Esophagus squamous epithelium (tissue), 5 donors: ENCODE data around the gene LRBA. TPM values are rescaled to one million over a fixed set of nuclear protein-coding genes. Genes with fewer than 3 reads are reported as not detected.

Source experiments
- DNase-seq: peaks from one replicate; lab custom pipeline; 2025; lab: John Stamatoyannopoulos, UW
- H3K27ac ChIP-seq, 4 donors: fragments of 200-600 bp; sonication (generic); one replicate each; pipeline ENCODE4 v1.5.1; 2016 to 2019; ENCODE audit warnings: mild to moderate bottlenecking in 1 of 4
- H3K27me3 ChIP-seq, 4 donors: fragments of 200-600 bp; sonication (generic); 1 replicate in 3 of 4; 2 replicates in 1 of 4; pipeline versions ENCODE4 v1.5.1 to v1.6.0; 2017 to 2021; ENCODE audit warnings: antibody characterized with exemption in 1 of 4
- H3K36me3 ChIP-seq, 3 donors: fragments of 200-600 bp; sonication (generic); one replicate each; pipeline ENCODE4 v1.5.1; 2016 to 2019
- H3K4me1 ChIP-seq, 3 donors: fragments of 200-600 bp; sonication (generic); one replicate each; pipeline ENCODE4 v1.5.1; 2017 to 2019
- H3K4me3 ChIP-seq, 4 donors: fragments of 200-600 bp; sonication (generic); 1 replicate in 3 of 4; 2 replicates in 1 of 4; pipeline ENCODE4 v1.5.1; 2016 to 2019; ENCODE audit warnings: mild to moderate bottlenecking in 2 of 4, moderate library complexity in 1 of 4
- H3K9me3 ChIP-seq, 3 donors: fragments of 200-600 bp; sonication (generic); one replicate each; pipeline ENCODE4 v1.5.1; 2016 to 2019
- POLR2A ChIP-seq, 4 donors: fragments of 450-650 bp; IDR thresholded peaks; one replicate each; pipeline ENCODE4 v1.6.1; 2017; ENCODE audit warnings: antibody characterized with exemption in 4 of 4, mild to moderate bottlenecking in 4 of 4, moderate library complexity in 3 of 4
- WGBS, 2 donors: methylation state at CpG; one replicate each; pipeline ENCODE4 v1.1.5; 2018; 5-methylcytosine and 5-hydroxymethylcytosine counted together
- intact Hi-C: fragments of 100-400 bp; cut with DNase I; formaldehyde crosslinking; loops from one replicate; pipeline ENCODE4 v1.15.0; 2022
- total RNA-seq, 4 donors: library from RNA; depleted of rRNA; stranded (reverse); fragments of >200 nt; gene quantifications; one replicate each; pipeline ENCODE4 v1.1.0, GENCODE V29; 2016
- TF ChIP-seq, protein P1 (sequence below), 6 experiments: fragments of 450-650 bp in 4 of 6; fragments of 200-600 bp in 2 of 6; sonication (generic) in 2 of 6; IDR thresholded peaks; one replicate each; pipeline ENCODE4 v1.5.1; 2016 to 2019; ENCODE audit warnings: antibody characterized with exemption in 6 of 6, mild to moderate bottlenecking in 4 of 6, moderate library complexity in 4 of 6
- donor health status: DM: yes; HTN: yes; CAD: no.

The LRBA gene
- total RNA-seq, 4 donors from 2014 or later, result 54.7 to 91.8 (median 66.2) TPM

DNA sequence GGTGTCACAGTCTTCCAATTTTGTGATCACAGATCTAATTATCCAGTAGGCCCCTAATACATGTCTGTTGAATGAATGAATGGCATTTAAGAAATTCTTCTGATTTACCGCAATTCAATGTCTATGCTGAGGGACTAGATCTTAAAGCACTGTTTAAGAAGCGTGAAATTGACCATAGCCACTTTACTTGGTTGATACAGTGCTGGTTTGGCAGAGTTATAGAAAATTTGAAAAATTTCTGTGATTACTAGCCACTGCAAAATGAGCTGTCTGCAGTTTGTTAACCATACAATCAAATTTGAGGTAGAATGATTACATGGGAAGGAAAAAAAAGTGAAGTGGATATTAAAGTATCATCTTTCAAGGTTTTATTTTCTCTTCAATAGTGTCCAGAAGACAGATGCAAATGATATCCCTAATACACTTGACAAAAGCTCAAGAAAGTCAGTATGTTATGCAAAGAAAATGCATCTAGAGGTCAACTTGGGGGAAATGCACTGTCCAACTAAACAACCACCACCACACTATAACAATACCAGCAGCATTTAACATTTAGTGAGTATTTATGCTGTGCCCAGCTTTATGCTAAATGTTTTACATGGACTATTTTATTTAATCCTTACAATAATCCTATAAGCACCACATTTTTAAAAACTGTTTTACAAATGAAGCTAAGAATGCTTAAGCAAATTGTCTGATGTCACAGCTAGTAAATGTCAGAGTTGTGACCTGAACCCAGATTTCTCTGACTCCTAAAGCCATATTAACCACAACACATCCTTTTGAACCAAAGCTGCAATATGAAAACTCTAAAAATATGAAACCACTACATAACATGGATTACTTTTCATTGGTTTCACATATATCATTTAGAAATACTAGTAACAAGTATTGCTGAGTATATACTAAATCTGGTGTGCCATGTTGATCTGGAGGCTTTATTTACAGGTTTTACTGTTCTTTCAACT, 651.1 kb downstream of the LRBA start:
- TF ChIP-seq, protein P1, sequence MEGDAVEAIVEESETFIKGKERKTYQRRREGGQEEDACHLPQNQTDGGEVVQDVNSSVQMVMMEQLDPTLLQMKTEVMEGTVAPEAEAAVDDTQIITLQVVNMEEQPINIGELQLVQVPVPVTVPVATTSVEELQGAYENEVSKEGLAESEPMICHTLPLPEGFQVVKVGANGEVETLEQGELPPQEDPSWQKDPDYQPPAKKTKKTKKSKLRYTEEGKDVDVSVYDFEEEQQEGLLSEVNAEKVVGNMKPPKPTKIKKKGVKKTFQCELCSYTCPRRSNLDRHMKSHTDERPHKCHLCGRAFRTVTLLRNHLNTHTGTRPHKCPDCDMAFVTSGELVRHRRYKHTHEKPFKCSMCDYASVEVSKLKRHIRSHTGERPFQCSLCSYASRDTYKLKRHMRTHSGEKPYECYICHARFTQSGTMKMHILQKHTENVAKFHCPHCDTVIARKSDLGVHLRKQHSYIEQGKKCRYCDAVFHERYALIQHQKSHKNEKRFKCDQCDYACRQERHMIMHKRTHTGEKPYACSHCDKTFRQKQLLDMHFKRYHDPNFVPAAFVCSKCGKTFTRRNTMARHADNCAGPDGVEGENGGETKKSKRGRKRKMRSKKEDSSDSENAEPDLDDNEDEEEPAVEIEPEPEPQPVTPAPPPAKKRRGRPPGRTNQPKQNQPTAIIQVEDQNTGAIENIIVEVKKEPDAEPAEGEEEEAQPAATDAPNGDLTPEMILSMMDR (IDR thresholded peaks at IDR 0.05), result no peak
- no peak for TF ChIP-seq POLR2A (IDR thresholded peaks at IDR 0.05)
- H3K4me1 ChIP-seq, result no peaks in the 10 kb centered on the region
- DNase-seq, result no peak
- intact Hi-C loops, result no loop called here
- H3K4me3 ChIP-seq, result no peak overlapping the region
- no peaks in the 10 kb centered on the region for H3K36me3 ChIP-seq
- no peaks in the 10 kb centered on the region for H3K27me3 ChIP-seq
- WGBS, 2 donors, result 46 to 68% methylated on average over 2 of the region's 2 CpGs
- H3K9me3 ChIP-seq, result no peaks in the 10 kb centered on the region
- no peak overlapping the region for H3K27ac ChIP-seq

DNA sequence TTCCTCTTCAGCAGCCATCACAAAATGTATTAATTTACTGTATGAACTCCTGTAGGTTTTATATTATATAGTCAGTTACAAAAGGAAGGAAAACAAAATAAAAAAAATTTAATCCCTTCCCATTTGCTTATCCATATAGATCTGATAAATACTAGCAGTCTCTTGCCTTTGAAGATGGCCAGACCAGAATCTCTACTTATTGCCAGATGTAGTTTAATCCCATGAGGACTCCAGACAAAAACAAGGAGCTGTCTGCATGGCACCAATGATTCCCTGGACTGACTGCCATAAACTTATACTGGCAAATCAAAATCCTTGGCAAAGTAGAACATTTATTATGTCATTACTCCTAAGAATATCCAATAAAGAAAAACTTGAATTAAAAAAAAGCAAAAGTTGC, 656.4 kb downstream of the LRBA start:
- intact Hi-C loops, result no loop called here
- H3K9me3 ChIP-seq, result no peaks in the 10 kb centered on the region
- H3K27ac ChIP-seq, result no peak overlapping the region
- no peaks in the 10 kb centered on the region for H3K4me1 ChIP-seq
- no peaks in the 10 kb centered on the region for H3K36me3 ChIP-seq
- H3K27me3 ChIP-seq, result no peaks in the 10 kb centered on the region
- H3K4me3 ChIP-seq, result no peak overlapping the region
- no peak for DNase-seq
- TF ChIP-seq, protein P1 (IDR thresholded peaks at IDR 0.05), result no peak
- TF ChIP-seq POLR2A (IDR thresholded peaks at IDR 0.05), result no peak

DNA sequence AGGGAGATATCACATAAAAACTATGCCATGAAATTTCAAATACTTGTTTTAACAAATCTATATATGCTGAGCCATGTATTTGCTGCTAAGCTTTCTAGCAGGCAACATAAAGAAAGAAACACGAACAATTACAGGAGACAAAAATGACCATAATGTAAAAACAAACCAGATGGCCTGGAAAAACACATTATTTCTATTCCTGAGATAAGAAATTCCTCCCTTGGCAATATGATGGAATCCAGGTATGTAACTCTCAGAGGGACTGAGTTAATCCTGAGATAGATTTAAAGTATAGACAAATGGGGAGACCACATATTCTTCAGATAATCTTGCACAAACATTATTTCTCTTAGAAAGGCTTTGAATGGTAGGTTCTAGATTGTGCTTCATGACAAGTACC, 657.3 kb downstream of the LRBA start:
- WGBS, 2 donors, result 88 to 96% methylated on average over 1 of the region's 1 CpG
- no peak for TF ChIP-seq POLR2A (IDR thresholded peaks at IDR 0.05)
- TF ChIP-seq, protein P1 (IDR thresholded peaks at IDR 0.05), result no peak

DNA sequence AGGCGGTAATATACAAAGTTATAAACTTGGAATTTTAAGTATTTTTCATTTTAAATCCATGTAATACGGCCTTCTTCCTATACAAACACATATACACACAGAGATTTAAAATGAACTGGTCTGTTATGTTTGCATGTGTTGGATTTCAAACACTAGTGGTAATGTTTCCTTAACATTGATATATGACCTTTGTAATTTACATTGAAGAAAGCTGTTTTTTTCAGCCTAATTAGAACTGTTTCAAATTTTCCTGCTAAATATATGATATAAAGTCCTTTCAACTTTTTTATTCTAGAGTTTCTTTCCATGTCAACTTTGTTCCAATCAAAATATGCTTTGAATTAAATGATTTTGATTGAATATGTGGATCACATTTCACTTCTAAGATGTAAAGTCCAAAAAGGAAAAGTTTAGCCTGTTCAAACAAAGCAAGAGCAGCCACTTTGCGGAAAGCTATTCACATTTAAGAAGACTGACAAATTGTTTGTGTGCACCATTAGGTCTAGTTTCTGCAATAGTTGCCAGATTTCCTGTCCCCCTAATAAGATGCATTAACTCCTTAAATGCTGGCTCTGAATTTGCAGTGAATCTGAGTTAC, 659.1 kb downstream of the LRBA start:
- Histone ChIP-seq H3K27ac (no peak overlapping the region), H3K4me1 (no peaks in the 10 kb centered on the region), H3K9me3 (no peaks in the 10 kb centered on the region), H3K4me3 (no peak overlapping the region), H3K27me3 (no peaks in the 10 kb centered on the region), H3K36me3 (no peaks in the 10 kb centered on the region)
- 87 to 97% methylated on average over 3 of the region's 3 CpGs for WGBS, 2 donors
- TF ChIP-seq, protein P1 (IDR thresholded peaks at IDR 0.05), result no peak
- TF ChIP-seq POLR2A (IDR thresholded peaks at IDR 0.05), result no peak
- DNase-seq, result no peak
- intact Hi-C loops, result no loop called here

More for the DNA sequence above, 657.3 kb downstream of the LRBA start:
- Histone ChIP-seq H3K4me3 (no peak overlapping the region), H3K27me3 (no peaks in the 10 kb centered on the region), H3K27ac (no peak overlapping the region), H3K9me3 (no peaks in the 10 kb centered on the region), H3K4me1 (no peaks in the 10 kb centered on the region), H3K36me3 (no peaks in the 10 kb centered on the region)
- no peak for DNase-seq
- intact Hi-C loops, result no loop called here

DNA sequence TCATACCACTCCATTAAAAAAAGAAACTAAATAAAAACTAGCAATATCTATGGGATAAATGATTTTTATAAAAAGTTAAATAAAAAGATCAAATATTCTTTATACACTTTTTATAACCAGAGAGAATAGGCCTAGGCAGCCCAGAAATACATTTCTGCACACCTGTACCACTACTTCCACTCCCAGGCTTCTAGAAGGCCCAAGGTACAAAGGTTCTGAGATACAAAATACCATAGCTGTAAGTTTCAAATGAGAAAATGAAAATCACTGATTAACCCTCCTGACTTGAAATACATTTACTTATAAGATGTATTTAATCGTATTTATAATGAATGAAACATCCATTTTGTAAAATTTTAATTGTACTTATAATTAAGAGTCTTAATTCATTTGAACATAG, 659.7 kb downstream of the LRBA start:
- Histone ChIP-seq H3K27ac (no peak overlapping the region), H3K27me3 (no peaks in the 10 kb centered on the region), H3K9me3 (no peaks in the 10 kb centered on the region), H3K4me3 (no peak overlapping the region), H3K36me3 (no peaks in the 10 kb centered on the region), H3K4me1 (no peaks in the 10 kb centered on the region)
- WGBS, 2 donors, result 84 to 97% methylated on average over 1 of the region's 1 CpG
- no peak for DNase-seq
- TF ChIP-seq POLR2A (IDR thresholded peaks at IDR 0.05), result no peak
- TF ChIP-seq, protein P1 (IDR thresholded peaks at IDR 0.05), result no peak
- intact Hi-C loops, result no loop called here
